Astrocyte (in vitro differentiated cells and primary cell): ENCODE measurements around the gene ACAP3.

ENCODE experiments used
- CTCF ChIP-seq: IDR thresholded peaks from 2 replicates; pipeline ENCODE4 v1.5.1; 2011; ENCODE audit warnings: low read depth, mild to moderate bottlenecking, inconsistent platforms, low read length, moderate library complexity; ENCODE audit not compliant: insufficient read depth
- EZH2 ChIP-seq: IDR thresholded peaks from 2 replicates; pipeline ENCODE4 v1.6.1; 2012; ENCODE audit warnings: mild to moderate bottlenecking, low read length, inconsistent platforms; ENCODE audit not compliant: insufficient read depth

- TF ChIP-seq CTCF, result no peak
- no peak for TF ChIP-seq EZH2
Observed at GRCh38 chr1:1242461-1243265, 65.1 kb downstream of the ACAP3 start.
